Left kidney (tissue), 2 donors: ENCODE data around the gene EEF1AKMT3. TPM values are rescaled to one million over a fixed set of nuclear protein-coding genes. Genes with fewer than 3 reads are reported as not detected.
A peak's percentile ranks its signal among the peaks of the same experiment; 100 is the strongest.

Experiments used
- DNase-seq: peaks from one replicate; pipeline ENCODE4 v3.0.0-alpha.2; 2013
- polyA plus RNA-seq: library from polyadenylated mRNA; unstranded; fragments of 120-200 nt; gene quantifications from one replicate; pipeline ENCODE4 v1.2.1, GENCODE V29; 2013; ENCODE audit not compliant: insufficient read length

Gene EEF1AKMT3
- polyA plus RNA-seq, 1 donor, result 13.2 TPM

DNA sequence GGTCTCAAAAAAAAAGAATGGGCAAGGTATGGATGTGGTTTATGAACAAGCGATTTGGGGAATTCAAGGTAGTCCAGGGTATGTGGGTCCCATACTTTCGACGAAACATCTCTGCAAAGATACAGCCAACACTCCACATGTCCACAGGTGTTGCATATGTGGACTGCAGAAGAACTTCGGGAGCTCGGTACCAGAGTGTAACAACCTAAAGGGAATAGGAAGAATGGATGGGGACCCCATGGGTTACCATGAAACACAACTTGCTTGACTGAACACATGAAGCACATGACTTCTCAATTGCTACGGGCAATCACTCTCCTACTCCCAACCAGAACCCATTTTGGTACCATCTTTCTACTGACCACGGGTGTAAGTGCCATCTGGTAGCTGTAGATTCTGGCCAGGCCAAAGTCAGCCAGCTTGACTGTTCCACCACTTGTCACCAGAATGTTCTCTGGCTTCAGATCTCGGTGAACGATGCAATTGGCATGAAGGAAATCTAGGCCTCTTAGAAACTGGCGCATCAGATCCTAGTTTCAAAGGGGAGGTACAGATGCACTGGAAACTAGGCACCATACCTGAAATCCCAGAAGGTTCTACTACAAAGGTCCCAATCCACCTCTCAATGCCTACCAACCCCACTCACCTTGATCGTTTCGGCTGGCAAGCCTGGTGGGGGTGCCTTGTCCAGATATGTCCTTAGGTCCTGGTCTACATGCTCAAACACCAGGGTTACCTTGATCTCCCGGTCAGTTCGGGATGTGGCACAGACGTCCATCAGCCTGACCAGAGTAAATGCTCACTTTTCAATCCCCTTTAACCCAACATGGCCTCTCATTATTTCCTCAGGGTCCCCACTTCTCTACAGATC, 21.6 kb upstream of the EEF1AKMT3 start:
- no peak for DNase-seq

DNA sequence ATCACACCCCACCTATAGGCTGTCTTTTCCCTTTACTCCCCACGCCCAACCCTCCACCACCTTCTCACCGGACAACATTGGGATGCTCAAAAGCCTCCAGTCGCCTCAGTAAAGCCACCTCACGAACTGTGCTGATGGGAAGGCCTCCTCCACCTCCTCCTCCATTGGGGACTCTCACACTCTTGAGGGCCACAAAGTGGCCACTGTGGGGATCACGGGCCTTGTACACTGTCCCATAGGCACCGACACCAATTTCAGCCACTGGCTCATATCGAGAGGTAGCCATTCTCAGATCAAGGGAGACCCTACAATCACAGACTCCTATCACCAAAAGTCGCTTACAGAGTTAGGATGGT, 21.0 kb upstream of the EEF1AKMT3 start:
- no peak for DNase-seq

DNA sequence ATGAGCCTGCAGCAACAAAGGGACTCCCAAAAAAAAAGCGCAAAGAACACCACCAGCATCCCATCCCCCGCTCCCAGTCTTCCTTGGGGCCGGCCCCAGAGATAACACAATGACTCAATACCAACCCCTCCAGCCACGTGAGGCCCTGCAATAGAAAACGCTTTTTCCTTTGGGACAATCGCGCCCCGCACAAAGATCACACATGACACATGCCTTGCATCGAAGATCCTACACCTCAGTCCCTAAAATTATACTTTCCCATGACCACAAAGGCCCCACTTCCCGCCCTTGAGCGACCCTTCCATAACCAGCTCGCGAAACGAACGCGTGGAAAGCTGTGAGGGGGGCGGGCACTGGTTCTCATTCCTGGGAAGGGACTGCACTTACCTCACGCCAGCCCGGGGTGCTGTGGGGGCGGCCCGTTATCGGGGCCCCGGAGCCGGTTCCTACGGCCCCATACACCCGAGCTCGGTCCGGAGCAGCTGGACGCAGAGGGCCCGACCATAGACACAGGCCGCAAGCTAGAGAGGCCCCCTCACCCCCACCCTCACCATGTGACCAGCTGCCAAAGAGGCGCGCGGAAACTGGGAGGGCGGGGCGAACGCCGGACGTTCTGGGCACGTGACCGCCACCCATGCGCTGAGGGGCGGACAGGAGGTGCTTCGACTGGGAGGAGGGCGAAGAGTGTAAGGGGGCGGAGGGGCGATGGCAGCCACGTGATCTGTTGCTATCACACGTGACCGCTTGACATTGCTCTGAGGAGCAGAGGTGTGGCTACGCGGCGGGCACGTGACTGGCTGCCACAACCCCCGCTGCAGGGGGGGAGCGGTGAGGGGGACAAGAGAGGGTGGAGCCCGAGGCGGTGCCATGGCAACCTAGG, 20.4 kb upstream of the EEF1AKMT3 start, which contains the start of gene CDK4:
Gene CDK4 (minus strand): TSS at position 523 of the 880 bp plus-strand sequence. CDS start 593 bp downstream, outside the sequence.
- DNase-seq, result peak; percentile 98

DNA sequence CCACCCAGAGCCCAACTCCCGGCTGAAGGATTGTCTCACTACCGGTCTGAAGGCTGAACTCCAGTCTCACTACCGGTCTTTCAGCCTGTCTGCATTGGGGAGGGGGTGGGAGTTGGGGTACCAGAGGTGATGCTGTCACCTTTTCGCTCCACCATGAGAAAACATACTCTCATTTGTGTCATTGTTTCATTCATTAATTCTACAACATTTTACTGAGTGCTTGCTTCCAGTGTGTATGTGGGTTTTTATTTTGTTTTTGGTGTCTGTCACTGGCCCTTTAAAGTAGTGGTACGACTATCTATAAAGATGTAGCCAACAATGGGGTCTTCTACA, 19.8 kb upstream of the EEF1AKMT3 start:
- DNase-seq, result no peak

DNA sequence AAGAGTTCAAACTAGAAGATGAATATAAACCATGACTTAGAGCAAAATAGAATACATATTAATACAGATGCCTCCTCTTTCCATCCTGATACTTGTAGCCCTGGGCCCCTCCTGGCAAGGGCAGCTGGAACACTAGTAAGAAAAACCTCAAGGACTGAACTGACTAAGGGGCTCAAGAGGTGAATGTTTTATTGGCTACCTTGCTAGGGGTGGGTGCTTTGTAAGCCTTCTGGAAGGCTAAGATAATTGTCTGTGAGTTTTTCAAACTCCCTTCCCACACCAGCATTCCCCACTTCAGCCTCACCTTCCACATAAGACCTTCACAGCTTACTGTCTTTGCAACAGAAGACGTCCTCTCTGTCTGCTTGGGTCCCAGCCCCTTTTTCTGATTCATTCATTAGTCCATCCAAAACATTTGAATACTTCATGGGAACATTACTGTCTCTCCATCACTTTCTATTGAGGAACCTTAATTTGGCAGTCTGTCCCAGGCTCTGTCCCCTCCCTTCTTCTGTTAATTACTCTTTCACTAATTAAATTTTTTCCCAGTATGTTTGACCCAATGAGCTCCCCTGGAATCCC, 18.6 kb upstream of the EEF1AKMT3 start:
- DNase-seq, result no peak

DNA sequence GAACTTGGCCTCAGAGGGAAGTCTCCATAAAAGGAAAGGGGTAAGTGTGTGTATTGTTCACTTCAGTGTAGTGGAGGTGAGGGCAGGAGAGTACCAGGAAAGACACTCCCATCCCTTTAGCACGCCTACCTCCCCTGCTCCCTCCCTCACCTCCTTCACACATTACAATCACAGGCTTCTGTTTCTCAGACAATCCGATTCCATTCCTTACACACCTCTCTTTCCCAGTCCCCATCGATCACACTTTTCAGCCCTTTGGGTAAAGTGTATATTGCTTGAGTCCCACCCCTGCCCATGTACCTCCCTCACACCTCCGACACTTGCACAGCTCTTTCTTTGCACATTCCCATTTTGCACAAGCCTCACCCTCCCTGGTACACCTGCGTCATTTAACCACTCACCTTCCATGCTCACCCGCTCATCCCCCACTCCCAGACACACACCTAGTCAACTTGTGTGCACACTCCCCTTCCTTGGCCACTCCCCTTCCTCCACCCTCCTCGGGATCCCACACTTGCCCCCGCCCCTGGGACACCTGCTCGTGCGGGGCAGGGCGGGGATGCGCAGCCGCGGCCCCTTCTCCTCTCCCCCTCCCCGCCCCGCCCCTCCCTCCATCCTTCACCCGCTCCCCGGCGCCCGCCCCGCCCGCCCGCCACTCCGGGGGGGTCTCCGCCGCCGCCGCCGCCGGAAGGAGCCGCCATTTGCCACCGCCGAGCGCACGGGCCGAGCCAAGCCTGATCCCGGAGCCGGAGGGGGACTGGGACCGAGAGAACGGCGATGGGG, 17.8 kb upstream of the EEF1AKMT3 start, which contains the start of gene MARCHF9:
Gene MARCHF9 (plus strand): TSS at position 693 of the 783 bp plus-strand sequence. CDS start 426 bp downstream, outside the sequence.
- DNase-seq, result no peak

DNA sequence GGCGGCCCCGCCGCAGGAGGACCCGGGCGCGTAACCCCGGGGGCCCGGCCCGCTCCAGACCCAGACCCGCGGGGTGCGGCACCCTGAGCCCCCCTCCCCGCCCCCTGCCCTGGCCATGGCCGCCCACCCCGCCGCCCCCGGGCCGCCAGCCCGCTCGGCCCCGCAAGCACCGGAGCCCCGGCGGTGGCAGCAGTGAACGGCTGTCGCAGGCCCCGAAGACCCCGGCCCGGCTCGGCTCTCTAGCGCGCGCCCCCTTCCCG, 17.3 kb upstream of the EEF1AKMT3 start:
- no peak for DNase-seq

DNA sequence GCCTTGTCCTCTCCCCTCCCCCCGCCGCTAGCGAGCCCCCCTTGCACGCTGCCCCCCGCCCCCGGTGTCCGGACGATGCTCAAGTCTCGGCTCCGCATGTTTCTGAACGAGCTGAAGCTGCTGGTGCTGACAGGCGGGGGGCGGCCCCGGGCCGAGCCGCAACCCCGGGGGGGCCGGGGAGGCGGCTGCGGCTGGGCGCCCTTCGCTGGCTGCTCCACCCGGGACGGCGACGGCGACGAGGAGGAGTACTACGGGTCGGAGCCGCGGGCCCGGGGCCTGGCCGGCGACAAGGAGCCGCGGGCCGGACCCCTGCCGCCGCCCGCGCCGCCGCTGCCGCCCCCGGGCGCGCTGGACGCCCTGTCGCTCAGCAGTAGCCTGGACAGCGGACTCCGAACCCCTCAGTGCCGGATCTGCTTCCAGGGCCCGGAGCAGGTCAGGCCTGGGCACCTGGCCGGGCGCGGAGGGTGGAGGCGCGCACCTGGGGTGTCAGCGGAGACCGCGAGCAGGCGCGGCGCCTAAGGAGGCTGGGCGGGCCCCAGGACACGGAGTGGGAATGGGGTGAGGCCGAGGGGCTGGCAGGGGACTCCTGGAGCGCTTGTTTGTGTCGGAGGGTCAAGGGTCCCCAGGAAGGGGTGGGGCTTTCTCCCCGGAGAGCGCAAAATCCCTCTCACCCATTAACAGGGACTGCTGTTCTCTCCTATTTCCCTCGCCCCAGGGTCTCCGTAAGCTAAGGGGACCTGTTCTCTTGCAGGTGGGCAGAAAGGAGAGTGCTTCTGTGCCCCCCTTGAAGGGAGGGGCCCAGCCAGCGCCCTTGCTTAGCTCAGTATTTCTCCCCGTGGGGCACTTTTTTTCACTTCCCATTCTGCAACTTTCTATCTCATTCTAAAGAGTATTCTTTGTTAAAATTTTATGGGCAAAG, 16.7 kb upstream of the EEF1AKMT3 start:
- DNase-seq, result no peak

DNA sequence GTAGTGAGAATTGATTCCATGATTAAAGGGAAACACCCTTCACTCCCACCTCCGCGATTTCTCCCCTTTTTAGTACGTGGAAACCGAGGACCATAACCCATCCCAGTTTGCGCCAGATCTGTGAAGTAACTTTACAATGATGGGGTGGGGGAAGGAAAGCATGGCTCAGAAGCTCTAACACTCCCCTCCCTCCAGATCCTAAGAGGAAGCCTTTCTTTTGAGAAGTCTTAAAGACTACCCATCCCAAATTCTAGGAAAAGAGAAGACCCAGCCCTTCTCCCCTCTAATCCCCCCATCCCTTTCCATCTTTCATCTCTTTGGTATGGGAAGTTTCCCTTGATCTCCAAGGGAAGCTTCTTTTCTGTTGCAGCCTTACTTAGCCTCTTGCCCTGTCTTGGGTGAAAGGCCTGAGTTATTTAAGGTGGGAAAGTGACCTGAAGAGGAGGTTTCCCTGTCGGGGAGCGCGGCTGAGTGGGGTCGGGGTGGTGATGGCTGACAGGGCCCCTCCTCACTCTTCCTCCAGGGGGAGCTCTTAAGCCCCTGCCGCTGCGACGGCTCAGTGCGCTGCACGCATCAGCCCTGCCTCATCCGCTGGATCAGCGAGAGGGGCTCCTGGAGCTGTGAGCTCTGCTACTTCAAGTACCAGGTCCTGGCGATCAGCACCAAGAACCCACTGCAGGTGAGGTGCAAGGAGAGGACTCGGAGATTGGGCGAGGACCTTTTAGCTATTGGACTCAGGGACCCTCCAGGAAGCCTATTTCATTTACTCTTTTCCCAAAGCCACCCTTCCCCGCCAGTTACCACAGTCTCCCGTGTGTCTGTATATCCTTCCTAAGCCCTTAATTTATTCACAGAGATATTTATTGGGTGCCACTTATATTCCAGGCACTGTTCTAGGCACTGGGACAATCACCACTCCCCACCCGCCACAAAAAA, 15.7 kb upstream of the EEF1AKMT3 start:
- no peak for DNase-seq

DNA sequence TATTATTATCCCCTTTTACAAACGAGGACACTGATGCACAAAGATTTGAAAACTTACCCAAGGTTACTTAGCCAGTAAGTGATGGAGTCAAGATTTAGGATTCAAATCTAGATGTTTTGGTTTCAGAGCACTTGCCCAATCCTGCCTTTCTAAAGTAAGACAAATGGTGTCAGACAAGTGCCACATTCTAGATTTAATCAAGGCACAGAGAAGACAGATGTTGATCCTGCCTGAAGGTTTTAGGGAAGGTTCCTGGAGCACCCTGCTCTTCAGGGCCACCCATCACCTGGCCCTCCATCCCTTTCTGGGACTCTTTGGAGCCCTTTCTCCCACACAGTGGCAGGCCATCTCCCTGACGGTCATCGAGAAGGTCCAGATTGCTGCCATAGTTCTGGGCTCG, 14.6 kb upstream of the EEF1AKMT3 start:
- DNase-seq, result no peak

DNA sequence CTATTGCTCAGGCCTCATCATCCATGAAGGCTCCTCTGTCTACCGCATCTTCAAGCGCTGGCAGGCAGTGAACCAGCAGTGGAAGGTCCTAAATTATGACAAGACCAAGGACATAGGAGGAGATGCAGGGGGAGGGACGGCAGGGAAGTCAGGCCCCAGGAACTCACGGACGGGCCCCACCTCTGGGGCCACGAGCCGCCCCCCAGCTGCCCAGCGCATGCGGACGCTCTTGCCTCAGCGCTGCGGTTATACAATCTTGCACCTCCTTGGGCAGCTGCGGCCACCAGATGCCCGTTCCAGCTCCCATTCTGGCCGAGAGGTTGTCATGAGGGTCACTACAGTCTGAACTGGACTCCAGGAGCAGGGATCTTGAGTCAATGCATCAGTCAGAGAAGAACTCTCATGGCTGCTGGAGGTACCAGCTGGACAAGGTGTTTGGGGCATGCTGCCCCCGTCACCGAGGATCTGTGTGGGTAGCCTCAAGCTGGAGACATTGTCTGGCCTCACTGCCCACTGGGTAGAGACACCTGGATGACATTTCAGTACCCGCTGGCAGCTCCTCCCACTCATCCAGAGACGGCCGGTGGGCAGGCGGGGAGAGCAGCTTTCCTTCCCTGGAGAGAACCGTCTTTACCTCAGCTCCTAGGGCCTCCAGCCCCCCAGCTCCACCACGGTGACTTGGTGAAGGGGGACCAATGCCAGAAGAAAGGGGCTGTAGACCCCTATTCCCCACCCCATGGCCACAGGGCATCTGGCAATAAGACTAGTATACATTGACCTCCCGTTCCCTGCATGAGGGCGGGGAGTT, 13.7 kb upstream of the EEF1AKMT3 start:
- no peak for DNase-seq

DNA sequence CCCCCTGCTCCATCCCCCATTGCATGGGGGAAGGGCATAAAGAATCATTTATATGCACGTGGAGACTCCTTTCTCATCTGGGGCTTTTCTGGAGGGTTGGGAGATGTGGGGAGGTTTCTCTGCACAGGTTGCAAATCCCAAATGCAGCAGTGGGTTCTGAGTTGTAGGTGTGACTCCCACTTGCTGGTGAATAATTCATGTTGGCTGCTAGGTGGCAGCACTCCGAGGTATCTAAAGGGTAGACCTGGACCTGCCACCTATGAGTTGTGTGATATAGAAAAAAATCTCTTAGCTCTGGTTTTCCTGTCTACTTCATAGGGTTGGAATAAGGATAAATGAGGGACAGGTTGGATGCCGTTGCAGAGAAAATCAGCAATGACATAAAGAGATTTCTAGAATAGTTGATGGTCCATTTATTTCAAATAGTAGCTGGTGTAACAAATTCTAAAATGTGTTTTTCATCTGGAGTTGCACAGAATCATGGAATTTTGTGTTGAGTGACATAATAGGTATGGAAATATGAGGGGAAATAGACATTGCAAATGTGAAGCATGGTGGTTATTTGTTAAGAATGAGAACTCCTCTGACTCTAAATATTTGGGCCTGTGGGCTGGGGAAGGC, 12.9 kb upstream of the EEF1AKMT3 start:
- DNase-seq, result no peak

DNA sequence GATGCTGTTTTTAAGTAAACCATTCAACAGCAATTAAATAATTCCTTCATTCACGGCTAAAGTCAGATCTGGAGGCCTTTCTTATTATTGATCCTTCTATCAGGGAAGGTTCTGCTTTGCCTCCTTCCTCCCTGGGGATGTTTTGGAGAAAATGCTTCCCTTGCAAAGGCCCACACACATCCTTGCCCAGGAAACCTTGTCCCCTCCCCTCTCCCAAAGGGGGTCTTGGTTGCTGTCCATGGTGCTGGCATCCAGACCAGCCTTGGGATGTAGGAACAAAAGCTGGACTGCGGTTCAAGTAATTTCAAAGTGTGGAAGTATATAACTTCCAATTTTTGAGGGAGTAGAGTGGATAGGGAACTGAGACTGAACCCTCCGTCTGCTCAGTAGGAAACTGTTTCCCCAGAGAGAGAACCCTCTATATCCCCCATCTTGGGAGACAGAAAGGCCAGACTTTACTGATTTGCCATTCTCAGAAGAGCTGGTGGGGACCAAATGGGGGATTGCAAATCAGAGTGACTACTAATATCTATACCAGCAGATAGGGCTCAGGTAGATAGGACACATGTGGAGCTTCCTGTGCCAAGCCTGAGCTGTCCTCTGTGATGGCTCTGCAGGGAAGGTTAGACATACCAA, 11.9 kb upstream of the EEF1AKMT3 start:
- no peak for DNase-seq

DNA sequence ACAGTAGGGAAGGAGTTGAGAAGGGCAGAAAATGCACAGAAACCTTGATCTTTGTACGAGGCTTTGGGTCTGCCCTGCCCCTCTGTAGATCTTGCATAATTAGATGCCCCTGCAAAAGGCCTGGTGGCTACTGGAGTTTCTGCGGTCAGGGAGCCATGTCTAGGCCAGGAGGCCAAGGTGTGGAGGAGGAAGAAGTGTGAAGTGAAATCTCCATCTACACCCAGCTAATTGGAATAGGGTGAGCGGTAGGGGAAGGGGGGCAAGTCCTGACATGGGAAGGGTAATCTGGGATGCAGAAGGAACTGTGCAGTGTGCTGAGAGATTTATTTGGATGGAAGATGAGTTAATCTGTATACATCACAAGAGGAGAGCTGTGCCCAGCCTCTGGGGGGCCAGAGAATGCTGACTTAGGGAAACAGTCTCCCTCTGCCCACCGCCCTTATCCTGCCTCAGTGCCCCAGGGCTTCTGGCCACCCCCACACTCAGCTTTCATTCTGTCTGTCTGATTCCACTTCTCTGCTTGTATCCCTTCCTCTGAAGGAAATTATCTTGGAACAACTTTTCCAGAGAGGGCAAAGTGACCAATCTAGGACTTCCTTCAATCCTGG, 10.9 kb upstream of the EEF1AKMT3 start:
- no peak for DNase-seq

DNA sequence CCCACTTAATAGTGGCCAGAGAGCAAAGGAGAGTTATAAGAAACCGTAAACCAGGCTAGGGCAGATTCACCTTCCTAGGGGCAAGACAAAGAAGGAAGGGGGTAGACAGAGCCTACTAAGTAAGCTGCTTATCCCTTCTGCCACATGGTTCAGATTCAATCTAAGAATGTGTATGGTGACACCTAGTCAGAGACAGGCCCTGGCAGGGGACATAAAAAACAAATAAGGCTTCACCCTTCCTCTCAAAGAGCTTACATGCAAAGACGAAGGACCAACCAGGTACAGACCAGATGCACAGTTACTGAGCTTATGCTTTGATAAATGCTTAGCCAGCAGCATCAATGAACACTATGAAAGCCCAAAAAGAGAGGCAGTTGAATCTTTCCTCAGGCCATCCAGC, 10.0 kb upstream of the EEF1AKMT3 start:
- DNase-seq, result no peak

DNA sequence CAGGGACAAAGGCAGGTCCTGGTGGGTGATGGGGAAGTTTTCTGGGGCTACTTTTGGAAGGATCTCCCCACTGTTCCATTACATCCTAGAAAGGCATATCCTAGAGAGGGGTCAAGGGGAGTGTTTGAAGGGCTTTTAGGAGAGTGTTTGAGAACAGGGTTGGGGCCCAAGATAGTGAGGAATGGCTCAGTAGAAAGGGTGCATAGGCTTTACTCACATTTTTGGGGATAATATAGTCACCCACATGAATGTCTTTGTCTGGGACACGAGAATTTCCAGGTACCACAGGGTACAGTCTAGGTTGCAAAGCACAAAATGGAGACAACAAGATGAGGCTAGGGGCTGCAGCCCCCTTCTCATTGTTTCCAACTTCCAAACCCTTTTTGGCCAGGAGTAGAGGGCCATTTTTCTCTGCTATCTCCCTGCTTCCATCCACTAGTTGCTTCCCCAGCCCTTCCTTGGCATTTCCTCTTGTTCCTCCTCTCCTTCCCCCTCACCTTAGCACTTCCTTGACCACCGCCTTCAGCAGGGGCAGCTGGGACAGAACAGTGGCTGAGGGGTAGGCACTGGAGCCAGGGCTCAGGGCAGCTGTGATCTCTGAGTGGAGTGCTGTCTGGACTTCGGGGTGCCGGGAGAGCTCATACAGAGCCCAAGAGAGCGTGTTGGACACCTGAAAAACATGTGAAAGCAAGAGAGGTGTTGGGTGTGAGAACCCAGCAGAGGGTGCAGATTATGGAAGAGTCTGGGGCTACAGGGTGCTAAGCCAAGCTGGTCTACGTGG, 8.3 kb upstream of the EEF1AKMT3 start:
- DNase-seq, result no peak

DNA sequence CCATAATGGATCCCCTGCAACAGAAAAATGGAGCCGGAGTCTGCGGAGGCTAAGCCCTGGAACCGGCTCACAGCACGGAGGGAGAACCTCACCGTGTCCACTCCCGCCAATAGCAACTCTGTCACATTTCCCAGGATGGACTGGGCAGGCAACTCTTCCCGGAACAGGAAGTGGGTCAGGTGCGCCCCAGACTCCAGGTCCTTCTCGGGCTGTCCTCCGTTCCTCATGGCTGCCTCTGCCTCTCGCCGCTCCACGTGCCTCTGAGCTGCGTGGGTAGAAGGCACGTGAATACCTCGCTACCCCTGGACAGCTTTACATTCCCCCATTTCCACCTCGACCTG, 7.8 kb upstream of the EEF1AKMT3 start:
- no peak for DNase-seq
